Left lung (tissue), 10 donors: ENCODE measurements around the gene MTG1. TPM values are rescaled to one million over a fixed set of nuclear protein-coding genes. Genes with fewer than 3 reads are reported as not detected.

ENCODE experiments used
- ATAC-seq: fragments of 200-7000 bp; cut with Tn5 transposase; one replicate; pipeline ENCODE4 v1.9.1; 2020; ENCODE audit warnings: moderate library complexity
- DNase-seq, 4 donors: peaks; one replicate each; pipeline ENCODE4 v3.0.0-alpha.2; 2013 to 2020
- H3K27ac ChIP-seq, 2 donors: fragments of 200-600 bp; sonication (generic) in 1 of 2; one replicate each; pipeline versions ENCODE4 v1.5.0 to v1.8.0; 2020 to 2021
- H3K27me3 ChIP-seq, 2 donors: fragments of 200-600 bp; sonication (generic) in 1 of 2; one replicate each; pipeline versions ENCODE4 v1.5.0 to v1.8.0; 2020 to 2021
- H3K36me3 ChIP-seq, 2 donors: fragments of 200-600 bp; sonication (generic) in 1 of 2; one replicate each; pipeline versions ENCODE4 v1.5.0 to v1.8.0; 2020 to 2021
- H3K4me1 ChIP-seq, 2 donors: fragments of 200-600 bp; one replicate each; pipeline ENCODE4 v1.8.0; 2021
- H3K4me3 ChIP-seq, 2 donors: fragments of 200-600 bp; sonication (generic) in 1 of 2; one replicate each; pipeline versions ENCODE4 v1.5.0 to v1.8.0; 2020 to 2021; ENCODE audit warnings: mild to moderate bottlenecking in 1 of 2
- H3K9me3 ChIP-seq, 2 donors: fragments of 200-600 bp; sonication (generic) in 1 of 2; one replicate each; pipeline versions ENCODE4 v1.5.0 to v1.8.0; 2020 to 2021
- intact Hi-C, 2 donors: fragments of 100-400 bp; cut with DNase I; formaldehyde crosslinking; loops; one replicate each; pipeline versions ENCODE4 v1.11.2 to v1.14.2; 2022
- polyA plus RNA-seq, 6 donors: library from polyadenylated mRNA; unstranded; fragments of 120-200 nt; gene quantifications; one replicate each; pipeline ENCODE4 v1.2.1, GENCODE V29; 2013; ENCODE audit not compliant: insufficient read length in 6 of 6
- total RNA-seq, 2 donors: library from RNA; stranded (reverse); fragmentation: NEBNext Ultra II Directional; extraction: Animal tissue kit (Norgen Biotek cat#: 25700); gene quantifications; one replicate each; pipeline ENCODE4 v1.2.1, GENCODE V29; 2021
- TF ChIP-seq, protein P1 (sequence below), 2 donors: fragments of 200-600 bp; sonication (generic) in 1 of 2; IDR thresholded peaks; one replicate each; pipeline versions ENCODE4 v1.5.0 to v1.8.0; 2021; ENCODE audit warnings: antibody characterized with exemption in 2 of 2
- donor health status: DM: no; HTN: yes; CAD: no.
- donor health status: DM: no; HTN: no; CAD: no.

Gene MTG1
- total and polyA plus RNA-seq, 8 donors, result 31.5 to 75.1 (median 60.3) TPM

DNA sequence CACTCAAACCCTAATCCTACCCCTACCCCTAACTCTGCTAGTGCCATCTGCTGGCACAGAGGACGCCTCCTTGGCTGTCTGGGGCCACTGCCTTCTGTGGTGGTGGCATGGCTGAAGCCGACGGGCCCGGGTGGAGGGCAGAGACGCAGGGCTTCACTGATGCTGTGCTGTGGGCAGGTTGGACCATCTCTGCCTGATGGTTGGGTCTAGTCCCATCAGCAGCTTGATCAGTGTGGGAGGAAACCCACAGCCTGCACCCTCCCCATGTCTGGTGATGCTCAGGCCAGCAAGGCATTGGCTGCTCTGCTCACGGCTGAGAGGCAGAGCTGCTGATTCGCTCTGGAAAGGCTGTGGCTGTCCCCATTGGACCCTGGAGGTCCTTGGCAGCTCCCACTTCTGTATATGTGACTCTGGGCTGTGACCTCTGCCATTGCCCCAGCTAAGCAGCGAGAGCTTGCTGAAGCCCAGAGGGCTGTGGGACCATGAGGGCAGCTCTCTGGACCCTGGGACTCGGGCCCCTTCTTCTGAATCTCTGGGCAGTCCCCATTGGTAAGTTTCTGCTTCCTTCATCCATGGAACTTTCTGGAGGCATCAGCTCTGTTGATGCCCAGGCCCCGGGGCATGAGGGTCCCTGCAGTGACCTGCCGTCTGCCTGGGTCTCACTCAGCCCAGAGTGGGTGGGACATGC is 59.7 kb downstream of the MTG1 start, which contains the start of gene SCART1:
TSS of gene SCART1 (plus strand) at position 430 of the 688 bp plus-strand sequence. CDS start at position 483, 53 bp downstream.
- H3K9me3 ChIP-seq, result peaks cover 0 to 10% of the 10 kb centered on the region in 2 donors
- DNase-seq, result no peak
- intact Hi-C loops, result no loop called here
- TF ChIP-seq, protein P1, sequence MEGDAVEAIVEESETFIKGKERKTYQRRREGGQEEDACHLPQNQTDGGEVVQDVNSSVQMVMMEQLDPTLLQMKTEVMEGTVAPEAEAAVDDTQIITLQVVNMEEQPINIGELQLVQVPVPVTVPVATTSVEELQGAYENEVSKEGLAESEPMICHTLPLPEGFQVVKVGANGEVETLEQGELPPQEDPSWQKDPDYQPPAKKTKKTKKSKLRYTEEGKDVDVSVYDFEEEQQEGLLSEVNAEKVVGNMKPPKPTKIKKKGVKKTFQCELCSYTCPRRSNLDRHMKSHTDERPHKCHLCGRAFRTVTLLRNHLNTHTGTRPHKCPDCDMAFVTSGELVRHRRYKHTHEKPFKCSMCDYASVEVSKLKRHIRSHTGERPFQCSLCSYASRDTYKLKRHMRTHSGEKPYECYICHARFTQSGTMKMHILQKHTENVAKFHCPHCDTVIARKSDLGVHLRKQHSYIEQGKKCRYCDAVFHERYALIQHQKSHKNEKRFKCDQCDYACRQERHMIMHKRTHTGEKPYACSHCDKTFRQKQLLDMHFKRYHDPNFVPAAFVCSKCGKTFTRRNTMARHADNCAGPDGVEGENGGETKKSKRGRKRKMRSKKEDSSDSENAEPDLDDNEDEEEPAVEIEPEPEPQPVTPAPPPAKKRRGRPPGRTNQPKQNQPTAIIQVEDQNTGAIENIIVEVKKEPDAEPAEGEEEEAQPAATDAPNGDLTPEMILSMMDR (IDR thresholded peaks at IDR 0.05), result no peak
- H3K4me1 ChIP-seq, result no peaks in the 10 kb centered on the region
- H3K36me3 ChIP-seq, result no peaks in the 10 kb centered on the region
- no peaks in the 10 kb centered on the region for H3K27me3 ChIP-seq
- no peak within 1 kb of the TSS for H3K4me3 ChIP-seq
- H3K27ac ChIP-seq, result no peak within 1 kb of the TSS
- no peak for ATAC-seq

DNA sequence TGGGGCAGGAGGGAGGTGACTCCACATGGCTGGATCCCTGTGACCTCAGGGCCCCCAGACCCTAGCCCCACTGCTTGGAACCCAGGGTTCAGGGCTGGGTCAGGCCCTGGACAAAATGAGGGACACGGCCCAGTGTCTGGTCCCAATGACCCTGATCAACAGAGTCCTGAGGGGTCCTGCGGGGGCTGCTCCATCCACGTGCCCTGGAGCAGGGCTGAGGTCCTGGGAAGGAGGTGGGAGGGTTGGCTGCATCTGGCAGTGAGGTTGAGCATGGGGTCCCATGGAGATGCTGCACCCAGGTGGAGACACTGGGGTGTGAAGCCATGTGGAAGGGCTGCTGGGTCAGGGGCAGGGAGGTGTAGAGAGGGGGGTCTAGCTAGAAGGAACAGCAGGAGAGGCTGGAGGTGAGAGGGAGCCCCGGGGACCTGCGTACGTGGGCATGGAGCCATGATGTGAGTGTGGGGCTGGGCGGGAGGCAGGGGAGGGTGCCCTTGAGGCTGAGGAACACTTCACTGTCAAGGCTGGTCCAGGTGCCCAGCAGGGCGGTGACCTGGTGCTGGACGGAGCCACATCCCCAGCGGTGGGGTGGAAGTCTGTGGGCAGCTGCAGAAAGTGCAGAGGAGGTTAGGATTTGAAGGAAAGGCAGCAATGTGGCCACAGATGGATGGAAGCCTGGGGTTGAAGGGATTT is 60.4 kb downstream of the MTG1 start:
- intact Hi-C loops, result no loop called here
- H3K27ac ChIP-seq, result no peak overlapping the region
- no peak overlapping the region for H3K4me3 ChIP-seq
- TF ChIP-seq, protein P1 (IDR thresholded peaks at IDR 0.05), result no peak
- H3K27me3 ChIP-seq, result no peaks in the 10 kb centered on the region
- no peak for ATAC-seq
- H3K9me3 ChIP-seq, result peaks cover 0 to 3% of the 10 kb centered on the region in 2 donors
- H3K4me1 ChIP-seq, result no peaks in the 10 kb centered on the region
- DNase-seq, result peak in 1 of 4 donors; percentile 61
- no peaks in the 10 kb centered on the region for H3K36me3 ChIP-seq

DNA sequence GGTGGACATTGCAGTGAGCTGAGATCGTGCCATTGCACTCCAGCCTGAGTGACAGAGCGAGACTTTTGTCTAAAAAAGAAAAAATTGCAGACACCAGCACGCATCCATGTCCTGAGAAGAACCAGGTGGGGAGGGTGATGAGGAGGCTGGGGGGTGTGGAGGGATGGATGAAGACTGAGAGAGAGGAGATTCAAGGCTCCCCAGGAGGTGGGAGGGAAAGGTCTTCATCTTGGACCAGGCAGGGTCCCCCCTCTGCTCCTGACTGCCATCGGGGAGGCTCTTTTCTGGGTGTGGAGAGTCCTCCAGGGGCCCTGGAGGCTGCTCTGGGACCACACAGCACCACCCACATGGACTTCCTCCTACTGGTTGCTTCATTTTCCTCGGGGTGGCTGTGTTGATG is 61.2 kb downstream of the MTG1 start:
- DNase-seq (no peak), ATAC-seq (no peak)
- TF ChIP-seq, protein P1 (IDR thresholded peaks at IDR 0.05), result no peak
- no peaks in the 10 kb centered on the region for H3K4me1 ChIP-seq
- intact Hi-C loops, result no loop called here
- H3K36me3 ChIP-seq, result no peaks in the 10 kb centered on the region
- H3K27me3 ChIP-seq, result no peaks in the 10 kb centered on the region
- H3K27ac ChIP-seq, result no peak overlapping the region
- H3K9me3 ChIP-seq, result no peaks in the 10 kb centered on the region
- no peak overlapping the region for H3K4me3 ChIP-seq

DNA sequence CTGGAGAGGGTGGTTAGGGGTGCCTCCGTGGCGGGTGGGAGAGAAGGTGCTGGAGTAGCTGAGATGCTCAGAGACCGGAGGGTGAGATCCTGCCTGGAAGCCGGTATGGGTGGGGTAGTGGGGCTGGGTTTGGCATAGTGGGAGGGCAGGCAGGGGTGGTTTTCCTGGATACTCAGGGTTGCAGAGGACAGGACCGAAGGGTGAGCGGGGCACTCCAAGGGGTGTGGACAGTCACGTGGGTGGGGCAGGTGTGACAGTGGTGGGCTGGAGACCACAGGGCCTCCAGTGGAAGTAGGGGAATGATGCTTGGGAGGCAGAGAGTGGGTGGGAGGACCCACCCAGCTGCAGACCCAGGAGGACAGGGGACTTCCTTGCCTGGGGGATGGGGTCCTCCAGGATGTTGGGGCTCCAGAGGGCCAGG is 61.7 kb downstream of the MTG1 start:
- Histone ChIP-seq H3K4me3 (no peak overlapping the region), H3K4me1 (no peaks in the 10 kb centered on the region), H3K27ac (no peak overlapping the region), H3K36me3 (no peaks in the 10 kb centered on the region), H3K27me3 (no peaks in the 10 kb centered on the region), H3K9me3 (no peaks in the 10 kb centered on the region)
- ATAC-seq, result no peak
- intact Hi-C loops, result no loop called here
- DNase-seq, result peak in 1 of 4 donors; percentile 43
- TF ChIP-seq, protein P1 (IDR thresholded peaks at IDR 0.05), result no peak
